ENCODE results near the gene KLHDC8A.
A peak's percentile ranks its signal among the peaks of the same experiment; 100 is the strongest.

The KLHDC8A gene

GRCh38 chr1:205358579-205358978 lies 1.9 kb upstream of the KLHDC8A start:
- no peak for TF ChIP-seq CTCF (IDR thresholded peaks at IDR 0.05; ENCODE audit: insufficient read depth, low read length, poor library complexity, severe bottlenecking)
- no peak for DNase-seq (ENCODE audit: extremely low read depth, insufficient read length)
- Histone ChIP-seq H3K4me3 (replicated peaks; ENCODE audit: low read depth, low read length) (no peak overlapping the region), H3K36me3 (ENCODE audit: control insufficient read depth, insufficient read depth, low read length) (no peaks in the 10 kb centered on the region), H3K27me3 (replicated peaks; ENCODE audit: control insufficient read depth, insufficient read depth, low read length) (0 out of 2 replicates have a peak, but pooled peaks cover 1% of the 10 kb centered on the region)

- no peak for TF ChIP-seq CTCF (IDR thresholded peaks at IDR 0.05; ENCODE audit: insufficient read depth, low read length, poor library complexity, severe bottlenecking)
- no peak for DNase-seq (ENCODE audit: extremely low read depth, insufficient read length)
- H3K36me3 ChIP-seq (ENCODE audit: control insufficient read depth, insufficient read depth, low read length): no peaks in the 10 kb centered on the region
- 0 out of 2 replicates have a peak, but pooled peaks cover 1% of the 10 kb centered on the region for H3K27me3 ChIP-seq (replicated peaks; ENCODE audit: control insufficient read depth, insufficient read depth, low read length)
- H3K4me3 ChIP-seq (replicated peaks; ENCODE audit: low read depth, low read length): no peak overlapping the region
These were observed 845 bp upstream of the KLHDC8A start for GRCh38 chr1:205357567-205357966.

GRCh38 chr1:205355075-205355453 lies 1.7 kb downstream of the KLHDC8A start:
- Histone ChIP-seq H3K4me3 (replicated peaks; ENCODE audit: low read depth, low read length) (no peak overlapping the region), H3K36me3 (ENCODE audit: control insufficient read depth, insufficient read depth, low read length) (no peaks in the 10 kb centered on the region), H3K27me3 (replicated peaks; ENCODE audit: control insufficient read depth, insufficient read depth, low read length) (0 out of 2 replicates have a peak, but pooled peaks cover 1% of the 10 kb centered on the region)
- no peak for TF ChIP-seq CTCF (IDR thresholded peaks at IDR 0.05; ENCODE audit: insufficient read depth, low read length, poor library complexity, severe bottlenecking)
- DNase-seq (ENCODE audit: extremely low read depth, insufficient read length): no peak

- DNase-seq (ENCODE audit: extremely low read depth, insufficient read length): no peak
- no peak overlapping the region for H3K4me3 ChIP-seq (replicated peaks; ENCODE audit: low read depth, low read length)
- peak; percentile 80 for TF ChIP-seq CTCF (IDR thresholded peaks at IDR 0.05; ENCODE audit: insufficient read depth, low read length, poor library complexity, severe bottlenecking)
- no peaks in the 10 kb centered on the region for H3K36me3 ChIP-seq (ENCODE audit: control insufficient read depth, insufficient read depth, low read length)
- 0 out of 2 replicates have a peak, but pooled peaks cover 1% of the 10 kb centered on the region for H3K27me3 ChIP-seq (replicated peaks; ENCODE audit: control insufficient read depth, insufficient read depth, low read length)
These were observed 2.3 kb downstream of the KLHDC8A start for GRCh38 chr1:205354259-205355074.

- no peak for TF ChIP-seq CTCF (IDR thresholded peaks at IDR 0.05; ENCODE audit: insufficient read depth, low read length, poor library complexity, severe bottlenecking)
- no peak overlapping the region for H3K4me3 ChIP-seq (replicated peaks; ENCODE audit: low read depth, low read length)
- no peak for DNase-seq (ENCODE audit: extremely low read depth, insufficient read length)
- peaks cover 4% of the 10 kb centered on the region; the same call in 1 of the 2 replicates for H3K27me3 ChIP-seq (replicated peaks; ENCODE audit: control insufficient read depth, insufficient read depth, low read length)
- no peaks in the 10 kb centered on the region for H3K36me3 ChIP-seq (ENCODE audit: control insufficient read depth, insufficient read depth, low read length)
These were observed 3.1 kb downstream of the KLHDC8A start for GRCh38 chr1:205353612-205354011.
